DMS 273 (cell line): ENCODE measurements around the gene TNFAIP6.
"Not testable (repeated sequence)": the region's sequence is repeated elsewhere in the genome, so short reads cannot be mapped to it uniquely, and the experiment has no call there.

Experiments used
- DNase-seq: peaks from one replicate; lab custom pipeline; 2025; ENCODE audit not compliant: unreplicated experiment; lab: John Stamatoyannopoulos, UW

Gene TNFAIP6

GRCh38 chr2:151410485-151410834, 53.1 kb downstream of the TNFAIP6 start:
- DNase-seq = peak; percentile 73

- no peak for DNase-seq
Observed at GRCh38 chr2:151417650-151418049, 60.3 kb downstream of the TNFAIP6 start.

DNA sequence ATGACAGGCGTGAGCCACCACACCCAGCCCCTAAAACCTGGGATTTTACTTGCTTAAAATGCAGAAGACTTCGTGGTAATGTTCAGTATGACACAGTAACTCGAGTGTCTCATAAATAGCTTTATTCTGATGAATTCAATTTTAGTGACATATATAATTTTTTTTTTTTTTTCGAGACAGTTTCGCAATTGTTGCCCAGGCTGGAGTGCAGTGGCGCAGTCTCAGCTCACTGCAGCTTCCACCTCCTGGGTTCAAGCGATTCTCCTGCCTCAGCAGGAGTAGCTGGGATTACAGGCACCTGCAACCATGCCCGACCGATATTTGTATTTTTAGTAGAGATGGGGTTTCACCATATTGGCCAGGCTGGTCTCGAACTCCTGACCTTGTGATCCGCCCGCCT, 64.3 kb downstream of the TNFAIP6 start:
- not testable (repeated sequence) for DNase-seq

DNA sequence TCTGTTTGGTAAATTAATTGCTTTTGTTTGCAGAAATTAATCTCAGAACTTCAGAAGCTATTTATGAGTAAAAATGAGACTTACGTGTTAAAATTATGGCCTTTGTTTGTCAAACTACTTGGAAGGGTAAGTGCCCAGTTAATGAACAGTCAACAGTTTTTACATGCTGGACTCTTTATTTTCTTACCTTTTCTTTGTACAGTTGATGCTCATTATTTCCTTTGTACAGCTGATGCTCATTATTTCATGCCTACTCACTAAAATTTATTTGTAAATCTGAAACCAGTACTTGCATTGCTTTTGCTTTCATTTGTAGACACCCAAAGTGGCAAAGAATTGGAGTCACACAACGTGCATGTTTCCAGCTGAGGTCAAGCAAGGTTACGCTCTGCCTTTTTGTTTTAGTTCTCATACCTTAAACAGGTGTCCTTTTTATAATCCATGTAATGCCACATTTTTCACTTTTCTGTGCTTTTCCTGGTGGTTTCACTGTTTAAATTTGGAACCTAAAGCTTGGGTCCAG, 65.6 kb downstream of the TNFAIP6 start:
- DNase-seq = no peak

GRCh38 chr2:151423760-151424159, 66.4 kb downstream of the TNFAIP6 start:
- no peak for DNase-seq
